GM12872 (cell line): ENCODE results near the gene CABCOCO1.

Source experiments
- TF ChIP-seq, protein P1 (sequence below): IDR thresholded peaks from 3 replicates; pipeline ENCODE4 v1.5.1; 2011; ENCODE audit warnings: low read depth, mild to moderate bottlenecking, low read length, moderate library complexity; ENCODE audit not compliant: insufficient read depth

Gene CABCOCO1

DNA sequence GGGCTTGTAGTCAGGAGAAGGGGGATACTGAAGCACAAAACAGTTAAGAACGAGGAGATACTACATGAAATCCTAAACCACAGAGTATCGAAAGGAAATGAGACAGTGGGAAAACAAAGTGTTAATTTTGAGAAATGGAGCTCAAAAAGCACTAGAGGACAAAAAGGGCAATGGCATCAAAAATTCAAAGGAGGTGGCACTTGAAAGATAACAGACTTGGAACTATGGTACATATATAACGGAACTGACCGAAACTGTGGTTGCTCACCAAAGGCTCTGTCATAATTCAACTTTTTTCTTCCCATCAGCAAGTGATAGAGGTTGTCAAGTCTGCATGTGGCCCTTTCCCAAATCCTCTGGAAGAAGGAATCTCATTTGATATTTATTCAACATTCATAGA is 97.0 kb downstream of the CABCOCO1 start:
- TF ChIP-seq, protein P1, sequence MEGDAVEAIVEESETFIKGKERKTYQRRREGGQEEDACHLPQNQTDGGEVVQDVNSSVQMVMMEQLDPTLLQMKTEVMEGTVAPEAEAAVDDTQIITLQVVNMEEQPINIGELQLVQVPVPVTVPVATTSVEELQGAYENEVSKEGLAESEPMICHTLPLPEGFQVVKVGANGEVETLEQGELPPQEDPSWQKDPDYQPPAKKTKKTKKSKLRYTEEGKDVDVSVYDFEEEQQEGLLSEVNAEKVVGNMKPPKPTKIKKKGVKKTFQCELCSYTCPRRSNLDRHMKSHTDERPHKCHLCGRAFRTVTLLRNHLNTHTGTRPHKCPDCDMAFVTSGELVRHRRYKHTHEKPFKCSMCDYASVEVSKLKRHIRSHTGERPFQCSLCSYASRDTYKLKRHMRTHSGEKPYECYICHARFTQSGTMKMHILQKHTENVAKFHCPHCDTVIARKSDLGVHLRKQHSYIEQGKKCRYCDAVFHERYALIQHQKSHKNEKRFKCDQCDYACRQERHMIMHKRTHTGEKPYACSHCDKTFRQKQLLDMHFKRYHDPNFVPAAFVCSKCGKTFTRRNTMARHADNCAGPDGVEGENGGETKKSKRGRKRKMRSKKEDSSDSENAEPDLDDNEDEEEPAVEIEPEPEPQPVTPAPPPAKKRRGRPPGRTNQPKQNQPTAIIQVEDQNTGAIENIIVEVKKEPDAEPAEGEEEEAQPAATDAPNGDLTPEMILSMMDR: no peak

DNA sequence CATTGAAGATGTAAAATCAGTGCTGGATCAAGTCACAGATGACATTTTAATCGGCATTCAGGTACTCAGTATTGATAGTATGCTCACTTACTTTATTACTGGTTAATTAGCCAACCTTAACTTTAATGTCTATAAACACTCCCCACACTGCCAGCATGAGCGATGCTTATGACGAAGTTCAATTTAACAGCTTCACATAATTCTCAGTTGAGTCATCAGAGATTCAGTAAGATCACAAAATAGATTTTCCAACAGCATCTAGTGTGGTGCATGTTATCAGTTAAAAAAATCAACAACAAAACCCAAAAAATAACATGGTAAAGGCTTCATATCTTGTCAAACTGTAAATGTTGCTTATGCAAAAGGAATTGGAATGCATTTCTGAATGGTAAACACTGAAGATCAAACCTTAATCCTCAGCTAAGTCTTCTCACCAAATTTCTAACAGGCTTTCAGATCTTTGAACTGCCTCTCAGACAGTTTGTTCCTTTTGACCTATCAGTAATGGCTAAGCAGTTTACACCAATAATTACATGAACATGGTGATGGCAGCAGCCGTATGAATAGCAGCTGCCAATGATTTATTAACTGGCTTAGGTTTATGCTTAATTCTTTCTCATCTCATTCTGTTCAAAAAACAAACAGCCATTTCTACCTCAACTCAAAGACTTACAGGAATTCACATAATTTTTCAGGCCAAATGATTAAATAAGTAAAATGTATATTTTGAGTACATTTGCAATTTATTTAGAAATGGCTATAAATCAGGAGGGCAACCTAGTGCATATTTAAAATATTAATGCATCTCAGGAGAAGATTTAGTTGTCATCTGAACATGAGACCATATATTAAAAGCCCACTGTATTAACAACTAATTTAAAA is 98.5 kb downstream of the CABCOCO1 start:
- TF ChIP-seq, protein P1: no peak

DNA sequence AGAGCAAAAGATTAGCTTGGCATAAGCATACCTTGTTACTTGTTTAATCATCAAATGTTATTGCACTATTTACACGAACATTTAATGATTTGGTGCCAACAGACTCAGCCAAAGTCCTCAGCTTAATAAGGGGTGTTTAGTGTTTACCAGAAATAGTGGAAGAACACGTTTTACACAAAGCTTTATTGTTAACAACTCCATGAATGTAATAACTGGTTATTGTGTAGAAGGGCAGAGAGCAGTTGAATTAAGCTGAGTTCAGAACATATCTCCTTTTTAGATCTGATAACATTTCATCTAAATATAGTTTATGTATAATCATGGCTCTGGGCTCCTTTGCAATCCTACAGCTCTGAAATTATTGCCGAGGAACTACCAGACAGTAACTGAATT is 99.1 kb downstream of the CABCOCO1 start:
- TF ChIP-seq, protein P1: no peak

DNA sequence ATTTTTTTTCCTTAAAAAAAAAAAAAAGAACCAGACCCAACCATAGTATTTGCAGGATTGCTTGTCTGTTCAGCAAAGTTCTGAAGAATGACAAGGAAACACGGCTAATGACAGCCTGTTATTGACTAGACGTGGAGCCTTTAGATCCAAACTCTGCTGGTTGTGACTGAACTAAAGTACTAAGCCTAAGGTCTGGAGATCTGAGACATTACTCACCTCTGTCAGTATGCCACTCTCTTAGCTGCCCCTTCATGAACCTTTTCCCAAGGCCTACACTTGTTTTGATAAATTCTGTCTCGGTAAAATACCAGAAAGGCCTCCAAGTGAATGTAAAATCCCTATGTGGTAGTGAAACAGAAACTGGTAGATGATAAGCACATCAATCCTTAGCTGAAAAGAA is 101.0 kb downstream of the CABCOCO1 start:
- TF ChIP-seq, protein P1: no peak

DNA sequence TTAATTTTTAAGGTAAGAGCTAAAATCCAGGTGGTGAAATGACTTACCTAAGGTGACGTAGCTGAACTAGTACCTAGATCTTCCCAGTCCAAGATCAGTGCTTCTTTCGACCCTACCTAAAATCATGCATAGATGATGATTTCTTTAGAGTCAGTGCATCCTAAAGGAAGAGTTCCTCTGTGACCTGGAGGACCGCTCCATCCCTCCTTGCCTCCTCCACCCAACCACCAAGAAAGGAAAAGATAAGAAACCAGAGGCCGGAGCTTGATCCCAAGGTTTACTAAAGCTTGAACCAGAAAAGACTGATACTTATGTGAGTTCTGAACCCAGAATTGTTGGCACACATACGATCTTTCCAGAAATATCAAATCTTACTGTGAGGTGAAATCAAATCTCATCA is 101.8 kb downstream of the CABCOCO1 start:
- TF ChIP-seq, protein P1: no peak

DNA sequence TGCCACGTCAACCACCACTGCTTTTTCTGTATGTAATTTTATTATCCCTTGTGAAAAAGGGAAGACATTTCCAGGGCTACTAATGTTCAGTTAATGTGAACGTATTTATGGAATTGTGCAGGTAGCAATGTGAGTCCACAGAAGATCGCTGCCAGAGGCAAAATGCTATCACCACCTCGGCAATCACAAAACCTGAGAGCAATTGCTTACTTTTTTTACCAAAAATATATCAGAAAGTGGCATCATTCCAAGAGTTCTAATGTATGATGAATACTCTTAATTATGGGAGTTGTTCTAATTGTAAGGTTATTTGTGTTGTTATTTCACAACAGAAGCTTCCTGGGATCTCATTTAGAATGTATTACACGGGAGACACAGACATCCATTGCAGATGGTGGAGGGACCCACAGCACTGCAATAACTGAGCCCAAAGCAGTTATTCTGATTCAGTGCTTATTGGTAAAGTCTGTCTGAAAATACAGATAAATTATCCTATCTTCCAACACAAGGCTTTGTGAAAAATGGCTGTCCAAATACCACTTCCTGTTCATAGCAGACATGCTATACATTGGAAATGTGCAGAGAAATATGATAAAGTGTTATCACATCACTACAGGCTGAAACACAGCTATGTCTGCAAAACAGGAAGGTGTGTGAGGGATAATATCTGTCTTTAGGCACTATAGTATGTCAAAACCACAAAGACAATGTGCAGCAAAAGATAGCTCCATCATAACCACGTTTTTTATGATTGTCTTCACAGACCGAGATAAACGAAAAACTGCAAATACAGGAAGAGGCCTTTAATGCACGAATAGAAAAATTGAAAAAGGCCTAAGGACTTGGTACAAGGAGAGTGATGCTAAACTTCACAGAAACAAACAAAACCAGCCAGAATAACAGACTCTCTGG is 102.7 kb downstream of the CABCOCO1 start:
- TF ChIP-seq, protein P1: no peak

DNA sequence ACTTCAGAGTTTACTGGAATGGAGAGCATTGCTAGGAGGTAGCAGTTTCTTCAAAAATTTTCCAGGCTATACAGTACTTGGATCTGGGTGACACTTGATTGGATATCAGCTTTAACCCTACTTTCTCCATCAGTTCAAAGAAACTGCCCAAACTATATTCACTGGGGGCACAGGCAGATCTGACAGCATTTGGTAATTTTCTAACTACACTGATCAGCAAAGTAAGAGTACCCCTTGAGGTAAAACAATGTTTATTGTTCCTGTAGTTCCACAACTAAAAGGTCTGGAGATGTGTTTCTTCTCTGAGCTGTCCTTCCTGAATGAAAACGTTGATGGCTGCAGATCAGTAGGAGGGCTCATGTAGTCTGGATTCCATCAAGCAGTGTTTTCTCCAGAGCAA is 104.2 kb downstream of the CABCOCO1 start:
- TF ChIP-seq, protein P1: no peak
